VCaP (cell line): ENCODE results near the gene MMP7.

Experiments used
- H3K27ac ChIP-seq: fragments of 450-650 bp; 2 replicates; pipeline ENCODE4 v1.5.1; 2017
- CTCF ChIP-seq: fragments of 450-650 bp; conservative IDR thresholded peaks from 2 replicates; pipeline ENCODE4 v1.5.1; 2017; ENCODE audit warnings: mild to moderate bottlenecking, moderate library complexity

Gene MMP7

DNA sequence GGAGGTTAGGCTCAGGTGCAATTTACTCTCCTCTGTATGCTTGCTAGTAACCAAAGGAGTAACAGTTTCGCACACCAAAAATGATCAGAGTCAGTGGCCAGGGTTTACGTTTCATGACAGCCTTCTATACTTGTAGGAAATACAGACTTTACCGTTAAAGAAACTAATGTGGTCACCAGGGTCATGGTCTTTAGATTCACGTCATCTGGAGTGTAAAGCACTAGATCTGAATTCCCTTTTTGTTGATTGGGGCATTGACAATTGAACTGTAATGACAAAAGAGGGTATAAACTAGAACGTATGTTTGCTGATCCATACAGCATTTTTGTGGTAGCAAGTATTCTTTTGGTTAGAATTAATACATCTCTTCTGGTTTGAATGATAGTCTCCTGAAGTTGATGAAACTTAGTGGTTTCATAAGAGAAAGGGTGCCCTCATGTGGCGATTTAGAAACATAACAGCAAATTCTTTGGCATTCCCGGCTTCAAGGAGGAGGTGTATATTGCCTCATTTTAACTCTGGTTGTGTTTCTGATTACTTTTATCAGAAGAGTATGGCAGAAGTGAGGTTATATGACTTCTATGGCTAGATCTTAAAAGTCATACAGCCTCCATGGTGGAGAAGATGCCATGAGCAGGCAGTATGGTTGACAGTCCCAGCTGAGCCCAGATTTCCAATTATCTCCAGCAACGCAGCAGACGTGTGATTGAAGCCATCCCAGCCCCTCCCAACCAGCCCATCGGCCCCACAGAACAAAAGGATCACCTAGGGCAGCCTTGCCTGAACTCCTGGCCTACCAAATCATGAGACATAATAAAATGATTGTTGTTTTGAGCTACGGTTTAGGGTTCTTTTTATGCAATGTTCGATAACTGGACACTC lies 35.1 kb downstream of the MMP7 start:
- peak; percentile 81 for TF ChIP-seq CTCF
- H3K27ac ChIP-seq: no peak overlapping the region

DNA sequence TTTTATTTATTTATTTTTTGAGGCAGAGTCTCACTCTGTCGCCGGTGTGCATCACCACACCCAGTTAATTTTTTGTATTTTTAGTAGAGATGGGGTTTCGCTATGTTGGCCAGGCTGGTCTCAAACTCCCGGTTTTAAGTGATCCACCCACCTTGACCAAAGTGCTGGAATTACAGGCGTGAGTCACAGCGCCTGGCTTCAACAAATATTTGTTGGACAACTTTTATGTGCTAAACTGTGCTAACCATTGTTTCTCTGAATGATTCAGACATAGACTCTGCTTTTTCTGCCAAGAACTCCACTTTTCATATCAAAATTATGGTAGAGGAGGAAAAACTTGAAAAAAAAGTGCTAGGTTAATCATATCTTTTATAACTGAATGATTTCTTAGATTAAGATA lies 36.3 kb downstream of the MMP7 start:
- TF ChIP-seq CTCF: no peak
- no peak overlapping the region for H3K27ac ChIP-seq

- no peak for TF ChIP-seq CTCF
- H3K27ac ChIP-seq: no peak overlapping the region
Measured at GRCh38 chr11:102493524-102493923, 37.0 kb downstream of the MMP7 start.

DNA sequence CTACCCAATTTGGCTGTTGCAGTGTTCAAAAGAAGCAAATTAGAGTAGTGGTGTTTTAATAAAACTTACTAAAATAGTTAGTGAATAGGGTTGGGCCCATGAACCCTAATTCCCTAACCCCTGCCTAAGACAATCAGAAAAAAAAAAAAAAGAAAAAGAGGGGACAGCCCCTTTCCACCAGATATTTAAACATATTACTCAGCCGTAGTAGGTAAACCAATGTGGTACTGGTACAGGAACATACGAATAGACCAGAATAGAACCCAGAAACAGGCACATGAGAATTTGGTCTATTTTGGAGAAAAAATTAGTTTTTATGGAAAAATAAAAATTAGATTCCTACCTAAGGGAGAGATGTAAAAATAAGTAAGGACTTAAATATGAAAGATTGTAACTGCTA lies 38.6 kb downstream of the MMP7 start:
- no peak for TF ChIP-seq CTCF

GRCh38 chr11:102489186-102490145 lies 41.1 kb downstream of the MMP7 start:
- no peak for TF ChIP-seq CTCF
- H3K27ac ChIP-seq: no peak overlapping the region

More for the DNA sequence above, 38.6 kb downstream of the MMP7 start:
- no peak overlapping the region for H3K27ac ChIP-seq

GRCh38 chr11:102488208-102488607 lies 42.3 kb downstream of the MMP7 start:
- H3K27ac ChIP-seq: no peak overlapping the region
- TF ChIP-seq CTCF: no peak

DNA sequence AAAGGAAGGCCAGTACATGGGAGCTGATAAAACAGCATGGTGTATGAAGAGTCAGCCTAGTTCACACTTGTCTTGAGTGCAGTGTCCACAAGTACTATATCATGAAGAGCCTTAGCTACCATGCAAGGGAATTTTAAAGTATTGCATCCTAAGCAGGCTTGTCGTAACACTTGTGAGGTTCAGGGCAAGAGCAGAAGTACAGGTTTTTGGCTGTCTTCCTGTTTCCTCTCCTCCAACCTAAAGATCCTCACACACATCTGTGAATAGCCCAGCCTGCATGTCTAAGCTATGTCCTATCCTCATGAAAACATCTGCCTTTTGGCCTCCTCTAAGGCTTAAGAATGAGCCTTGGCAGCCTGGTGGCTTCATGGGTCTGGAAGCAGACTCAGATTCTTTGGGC lies 43.3 kb downstream of the MMP7 start:
- TF ChIP-seq CTCF: no peak
- no peak overlapping the region for H3K27ac ChIP-seq
